ENCODE results near the gene ATP1A2. TPM values are rescaled to one million over a fixed set of nuclear protein-coding genes. Genes with fewer than 3 reads are reported as not detected.

ATP1A2 gene
- total RNA-seq, 1 donor from 2014 or later: 0.04 TPM

- Histone ChIP-seq H3K27me3 (ENCODE audit: control insufficient read depth, insufficient read depth, low read length) (no peaks in the 10 kb centered on the region), H3K4me3 (ENCODE audit: low read depth, low read length) (no peak overlapping the region), H3K36me3 (ENCODE audit: control insufficient read depth, insufficient read depth, low read length) (peaks cover 1% of the 10 kb centered on the region)
- TF ChIP-seq CTCF (IDR thresholded peaks at IDR 0.05; ENCODE audit: insufficient read depth, low read length, poor library complexity, severe bottlenecking): no peak
- no peak for DNase-seq (ENCODE audit: low read depth)
Measured at GRCh38 chr1:160093624-160094290, 21.8 kb upstream of the ATP1A2 start.

- Histone ChIP-seq H3K4me3 (ENCODE audit: low read depth, low read length) (no peak overlapping the region), H3K27me3 (ENCODE audit: control insufficient read depth, insufficient read depth, low read length) (no peaks in the 10 kb centered on the region), H3K36me3 (ENCODE audit: control insufficient read depth, insufficient read depth, low read length) (peaks cover 1% of the 10 kb centered on the region)
- no peak for DNase-seq (ENCODE audit: low read depth)
- no peak for TF ChIP-seq CTCF (IDR thresholded peaks at IDR 0.05; ENCODE audit: insufficient read depth, low read length, poor library complexity, severe bottlenecking)
Measured at GRCh38 chr1:160094291-160094625, 21.3 kb upstream of the ATP1A2 start.

- DNase-seq (ENCODE audit: low read depth): no peak
- no peak for TF ChIP-seq CTCF (IDR thresholded peaks at IDR 0.05; ENCODE audit: insufficient read depth, low read length, poor library complexity, severe bottlenecking)
- no peaks in the 10 kb centered on the region for H3K27me3 ChIP-seq (ENCODE audit: control insufficient read depth, insufficient read depth, low read length)
- no peak overlapping the region for H3K4me3 ChIP-seq (ENCODE audit: low read depth, low read length)
- peaks cover 1% of the 10 kb centered on the region for H3K36me3 ChIP-seq (ENCODE audit: control insufficient read depth, insufficient read depth, low read length)
Measured at GRCh38 chr1:160094806-160095205, 20.8 kb upstream of the ATP1A2 start.

- Histone ChIP-seq H3K36me3 (ENCODE audit: control insufficient read depth, insufficient read depth, low read length) (peaks cover 1% of the 10 kb centered on the region), H3K4me3 (ENCODE audit: low read depth, low read length) (no peak overlapping the region), H3K27me3 (ENCODE audit: control insufficient read depth, insufficient read depth, low read length) (no peaks in the 10 kb centered on the region)
- DNase-seq (ENCODE audit: low read depth): no peak
- TF ChIP-seq CTCF (IDR thresholded peaks at IDR 0.05; ENCODE audit: insufficient read depth, low read length, poor library complexity, severe bottlenecking): no peak
Measured at GRCh38 chr1:160095382-160096105, 20.0 kb upstream of the ATP1A2 start.

- H3K27me3 ChIP-seq (ENCODE audit: control insufficient read depth, insufficient read depth, low read length): no peaks in the 10 kb centered on the region
- no peak overlapping the region for H3K4me3 ChIP-seq (ENCODE audit: low read depth, low read length)
- no peak for TF ChIP-seq CTCF (IDR thresholded peaks at IDR 0.05; ENCODE audit: insufficient read depth, low read length, poor library complexity, severe bottlenecking)
- DNase-seq (ENCODE audit: low read depth): no peak
- H3K36me3 ChIP-seq (ENCODE audit: control insufficient read depth, insufficient read depth, low read length): peaks cover 1% of the 10 kb centered on the region
Measured at GRCh38 chr1:160096274-160097116, 19.1 kb upstream of the ATP1A2 start.

Data from kidney epithelial cell (primary cell).